GM12878 (cell line): ENCODE data around the gene ZNF701. TPM values are rescaled to one million over a fixed set of nuclear protein-coding genes. Genes with fewer than 3 reads are reported as not detected.

Source experiments
- BCL11A ChIP-seq: IDR thresholded peaks from 2 replicates; pipeline ENCODE4 v1.6.1; 2011; ENCODE audit warnings: low read depth, low read length
- EGR1 ChIP-seq, 2 experiments: IDR thresholded peaks; 1 replicate in 1 of 2; 2 replicates in 1 of 2; pipeline ENCODE4 v1.6.1; 2011 to 2012; ENCODE audit warnings: low read depth in 2 of 2, low read length in 2 of 2, borderline replicate concordance in 1 of 2, mild to moderate bottlenecking in 1 of 2, moderate library complexity in 1 of 2
- ESRRA ChIP-seq: IDR thresholded peaks from 2 replicates; pipeline ENCODE4 v1.6.1; 2012; ENCODE audit warnings: mild to moderate bottlenecking, low read length, improper control_type of control experiment
- JUNB ChIP-seq: IDR thresholded peaks from 2 replicates; pipeline ENCODE4 v1.6.1; 2016; ENCODE audit warnings: antibody characterized with exemption, mild to moderate bottlenecking
- MYB ChIP-seq: fragments of 150-350 bp; IDR thresholded peaks from 2 replicates; pipeline ENCODE4 v1.6.1; 2014; ENCODE audit warnings: mild to moderate bottlenecking, low read depth, low read length, borderline replicate concordance
- NFYA ChIP-seq: IDR thresholded peaks from 2 replicates; pipeline ENCODE4 v1.6.1; 2011; ENCODE audit warnings: low read depth, mild to moderate bottlenecking, low read length, improper control_type of control experiment, borderline replicate concordance
- POLR2AphosphoS2 ChIP-seq: IDR thresholded peaks from 2 replicates; pipeline ENCODE4 v1.6.1; 2011; ENCODE audit warnings: low read depth, mild to moderate bottlenecking, low read length, improper control_type of control experiment, moderate library complexity
- ZSCAN29 ChIP-seq: fragments of 450-650 bp; IDR thresholded peaks from 2 replicates; pipeline ENCODE4 v1.6.1; 2017; ENCODE audit warnings: mild to moderate bottlenecking, moderate library complexity
- ZZZ3 ChIP-seq: IDR thresholded peaks from 2 replicates; pipeline ENCODE4 v1.6.1; 2011; ENCODE audit warnings: low read depth; ENCODE audit not compliant: control insufficient read depth, insufficient read length
- polyA plus RNA-seq, 11 experiments: library from polyadenylated mRNA; depleted of rRNA in 4 of 11; unstranded in 6 of 11; stranded (reverse) in 5 of 11; fragments of >200 nt; fragmentation: Nextera tagmentation in 4 of 11; fragmentation: Illumina TruSeq in 1 of 11; extraction: Ambion mirVana in 4 of 11; extraction: Trizol in 1 of 11; gene quantifications; 1 replicate in 1 of 11; 2 replicates in 10 of 11; pipeline versions ENCODE4 v1.2.1 to v1.2.3, GENCODE V29; 2011 to 2016; ENCODE audit warnings: inconsistent platforms in 2 of 11, missing spikeins in 2 of 11, low read depth in 1 of 11
- total RNA-seq, 4 experiments: library from RNA; depleted of rRNA in 3 of 4; stranded (reverse); fragments of >200 nt in 3 of 4; fragmentation: Illumina TruSeq in 1 of 4; extraction: Trizol in 1 of 4; gene quantifications; 2 replicates each; pipeline versions ENCODE4 v1.2.1 to v1.2.3, GENCODE V29; 2013 to 2021
- TF ChIP-seq, protein P1 (sequence below): fragments of 450-650 bp; IDR thresholded peaks from 2 replicates; pipeline ENCODE4 v1.6.1; 2018; ENCODE audit warnings: mild to moderate bottlenecking, low read depth, moderate library complexity; ENCODE audit not compliant: partially characterized antibody
- TF ChIP-seq, protein P2 (sequence below): fragments of 450-650 bp; IDR thresholded peaks from 2 replicates; pipeline ENCODE4 v1.6.1; 2017; ENCODE audit warnings: mild to moderate bottlenecking, low read depth, inconsistent platforms; ENCODE audit not compliant: poor library complexity, severe bottlenecking
- TF ChIP-seq, protein P3 (sequence below): IDR thresholded peaks from 2 replicates; pipeline ENCODE4 v1.6.1; 2012; ENCODE audit warnings: low read depth, low read length, improper control_type of control experiment
- TF ChIP-seq, protein P4 (sequence below): fragments of 450-650 bp; IDR thresholded peaks from 2 replicates; pipeline ENCODE4 v1.6.1; 2017; ENCODE audit warnings: mild to moderate bottlenecking
- TF ChIP-seq, protein P5 (sequence below): IDR thresholded peaks from 2 replicates; pipeline ENCODE4 v1.6.1; 2012; ENCODE audit warnings: low read length, inconsistent platforms
- TF ChIP-seq, protein P6 (sequence below): fragments of 450-650 bp; IDR thresholded peaks from 2 replicates; pipeline ENCODE4 v1.6.1; 2017; ENCODE audit warnings: low read depth, mild to moderate bottlenecking, moderate library complexity

Gene ZNF701
- total and polyA plus RNA-seq, 10 of the 15 experiments (the other 5 are each of a cell fraction or from before 2014, with no cell fraction given): 3.1 to 18.1 (median 8.0) TPM

DNA sequence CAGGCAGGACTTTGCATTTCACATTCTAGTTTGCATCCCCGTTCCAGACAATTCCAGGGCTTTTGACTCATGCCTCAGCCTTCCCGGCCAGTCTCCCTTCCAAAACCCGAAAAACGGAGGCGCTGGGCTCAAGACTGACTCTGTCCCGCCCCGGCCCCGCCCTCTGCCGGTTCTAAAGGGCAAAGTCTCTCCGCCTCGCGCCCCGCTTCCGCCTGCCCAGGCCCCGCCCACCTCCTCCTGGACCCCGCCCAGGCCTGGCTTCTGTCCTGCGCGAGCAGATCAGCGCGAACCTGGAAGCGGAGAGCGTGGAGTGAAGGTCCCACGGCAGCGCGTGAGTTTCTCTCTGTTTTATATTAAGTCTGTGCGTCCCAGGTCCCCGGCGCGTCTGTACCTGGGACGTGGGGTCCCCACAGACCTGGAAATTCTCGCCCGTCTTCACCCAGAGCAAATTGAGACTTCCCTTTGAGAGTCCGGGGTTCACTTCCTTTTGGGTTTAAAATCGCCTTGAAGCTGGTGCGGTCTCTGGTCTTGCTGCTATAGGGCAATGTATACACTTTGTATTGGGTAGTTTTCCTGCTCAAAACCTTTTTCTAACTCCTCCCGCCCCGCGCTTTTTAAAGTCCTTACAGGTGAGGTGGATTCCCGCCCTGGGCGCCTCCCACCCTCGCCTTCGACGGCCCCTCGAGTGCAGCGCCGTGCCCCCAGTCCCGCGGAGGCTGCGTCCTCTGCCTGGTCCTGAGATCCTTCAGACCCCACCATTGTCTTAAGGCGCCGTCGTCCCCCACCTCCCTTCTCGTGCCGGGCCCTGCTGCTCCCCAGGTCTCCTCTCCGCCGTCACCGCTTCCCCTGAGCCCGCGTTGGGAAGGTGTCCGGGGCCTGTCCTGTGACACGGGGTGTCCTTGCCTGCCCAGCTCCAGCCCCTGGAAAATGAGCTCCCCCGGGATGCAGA is 31.2 kb downstream of the ZNF701 start (continued):
- TF ChIP-seq, protein P1, sequence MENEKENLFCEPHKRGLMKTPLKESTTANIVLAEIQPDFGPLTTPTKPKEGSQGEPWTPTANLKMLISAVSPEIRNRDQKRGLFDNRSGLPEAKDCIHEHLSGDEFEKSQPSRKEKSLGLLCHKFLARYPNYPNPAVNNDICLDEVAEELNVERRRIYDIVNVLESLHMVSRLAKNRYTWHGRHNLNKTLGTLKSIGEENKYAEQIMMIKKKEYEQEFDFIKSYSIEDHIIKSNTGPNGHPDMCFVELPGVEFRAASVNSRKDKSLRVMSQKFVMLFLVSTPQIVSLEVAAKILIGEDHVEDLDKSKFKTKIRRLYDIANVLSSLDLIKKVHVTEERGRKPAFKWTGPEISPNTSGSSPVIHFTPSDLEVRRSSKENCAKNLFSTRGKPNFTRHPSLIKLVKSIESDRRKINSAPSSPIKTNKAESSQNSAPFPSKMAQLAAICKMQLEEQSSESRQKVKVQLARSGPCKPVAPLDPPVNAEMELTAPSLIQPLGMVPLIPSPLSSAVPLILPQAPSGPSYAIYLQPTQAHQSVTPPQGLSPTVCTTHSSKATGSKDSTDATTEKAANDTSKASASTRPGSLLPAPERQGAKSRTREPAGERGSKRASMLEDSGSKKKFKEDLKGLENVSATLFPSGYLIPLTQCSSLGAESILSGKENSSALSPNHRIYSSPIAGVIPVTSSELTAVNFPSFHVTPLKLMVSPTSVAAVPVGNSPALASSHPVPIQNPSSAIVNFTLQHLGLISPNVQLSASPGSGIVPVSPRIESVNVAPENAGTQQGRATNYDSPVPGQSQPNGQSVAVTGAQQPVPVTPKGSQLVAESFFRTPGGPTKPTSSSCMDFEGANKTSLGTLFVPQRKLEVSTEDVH: no peak
- TF ChIP-seq, protein P2, sequence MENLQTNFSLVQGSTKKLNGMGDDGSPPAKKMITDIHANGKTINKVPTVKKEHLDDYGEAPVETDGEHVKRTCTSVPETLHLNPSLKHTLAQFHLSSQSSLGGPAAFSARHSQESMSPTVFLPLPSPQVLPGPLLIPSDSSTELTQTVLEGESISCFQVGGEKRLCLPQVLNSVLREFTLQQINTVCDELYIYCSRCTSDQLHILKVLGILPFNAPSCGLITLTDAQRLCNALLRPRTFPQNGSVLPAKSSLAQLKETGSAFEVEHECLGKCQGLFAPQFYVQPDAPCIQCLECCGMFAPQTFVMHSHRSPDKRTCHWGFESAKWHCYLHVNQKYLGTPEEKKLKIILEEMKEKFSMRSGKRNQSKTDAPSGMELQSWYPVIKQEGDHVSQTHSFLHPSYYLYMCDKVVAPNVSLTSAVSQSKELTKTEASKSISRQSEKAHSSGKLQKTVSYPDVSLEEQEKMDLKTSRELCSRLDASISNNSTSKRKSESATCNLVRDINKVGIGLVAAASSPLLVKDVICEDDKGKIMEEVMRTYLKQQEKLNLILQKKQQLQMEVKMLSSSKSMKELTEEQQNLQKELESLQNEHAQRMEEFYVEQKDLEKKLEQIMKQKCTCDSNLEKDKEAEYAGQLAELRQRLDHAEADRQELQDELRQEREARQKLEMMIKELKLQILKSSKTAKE: no peak
- TF ChIP-seq EGR1 (IDR thresholded peaks at IDR 0.05; ENCODE audit: borderline replicate concordance in 1 of 2, low read depth in 2 of 2, low read length in 2 of 2) (no peak), NFYA (no peak), ESRRA (no peak), JUNB (no peak), ZZZ3 (no peak), BCL11A (no peak), ZSCAN29 (no peak), POLR2AphosphoS2 (0 out of 2 replicates have a peak, but pooled peaks have one; percentile 62), MYB (no peak)
- TF ChIP-seq, protein P3, sequence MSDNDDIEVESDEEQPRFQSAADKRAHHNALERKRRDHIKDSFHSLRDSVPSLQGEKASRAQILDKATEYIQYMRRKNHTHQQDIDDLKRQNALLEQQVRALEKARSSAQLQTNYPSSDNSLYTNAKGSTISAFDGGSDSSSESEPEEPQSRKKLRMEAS: no peak
- TF ChIP-seq, protein P4, sequence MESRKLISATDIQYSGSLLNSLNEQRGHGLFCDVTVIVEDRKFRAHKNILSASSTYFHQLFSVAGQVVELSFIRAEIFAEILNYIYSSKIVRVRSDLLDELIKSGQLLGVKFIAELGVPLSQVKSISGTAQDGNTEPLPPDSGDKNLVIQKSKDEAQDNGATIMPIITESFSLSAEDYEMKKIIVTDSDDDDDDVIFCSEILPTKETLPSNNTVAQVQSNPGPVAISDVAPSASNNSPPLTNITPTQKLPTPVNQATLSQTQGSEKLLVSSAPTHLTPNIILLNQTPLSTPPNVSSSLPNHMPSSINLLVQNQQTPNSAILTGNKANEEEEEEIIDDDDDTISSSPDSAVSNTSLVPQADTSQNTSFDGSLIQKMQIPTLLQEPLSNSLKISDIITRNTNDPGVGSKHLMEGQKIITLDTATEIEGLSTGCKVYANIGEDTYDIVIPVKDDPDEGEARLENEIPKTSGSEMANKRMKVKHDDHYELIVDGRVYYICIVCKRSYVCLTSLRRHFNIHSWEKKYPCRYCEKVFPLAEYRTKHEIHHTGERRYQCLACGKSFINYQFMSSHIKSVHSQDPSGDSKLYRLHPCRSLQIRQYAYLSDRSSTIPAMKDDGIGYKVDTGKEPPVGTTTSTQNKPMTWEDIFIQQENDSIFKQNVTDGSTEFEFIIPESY: no peak
- TF ChIP-seq, protein P5, sequence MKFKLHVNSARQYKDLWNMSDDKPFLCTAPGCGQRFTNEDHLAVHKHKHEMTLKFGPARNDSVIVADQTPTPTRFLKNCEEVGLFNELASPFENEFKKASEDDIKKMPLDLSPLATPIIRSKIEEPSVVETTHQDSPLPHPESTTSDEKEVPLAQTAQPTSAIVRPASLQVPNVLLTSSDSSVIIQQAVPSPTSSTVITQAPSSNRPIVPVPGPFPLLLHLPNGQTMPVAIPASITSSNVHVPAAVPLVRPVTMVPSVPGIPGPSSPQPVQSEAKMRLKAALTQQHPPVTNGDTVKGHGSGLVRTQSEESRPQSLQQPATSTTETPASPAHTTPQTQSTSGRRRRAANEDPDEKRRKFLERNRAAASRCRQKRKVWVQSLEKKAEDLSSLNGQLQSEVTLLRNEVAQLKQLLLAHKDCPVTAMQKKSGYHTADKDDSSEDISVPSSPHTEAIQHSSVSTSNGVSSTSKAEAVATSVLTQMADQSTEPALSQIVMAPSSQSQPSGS: no peak
- TF ChIP-seq, protein P6, sequence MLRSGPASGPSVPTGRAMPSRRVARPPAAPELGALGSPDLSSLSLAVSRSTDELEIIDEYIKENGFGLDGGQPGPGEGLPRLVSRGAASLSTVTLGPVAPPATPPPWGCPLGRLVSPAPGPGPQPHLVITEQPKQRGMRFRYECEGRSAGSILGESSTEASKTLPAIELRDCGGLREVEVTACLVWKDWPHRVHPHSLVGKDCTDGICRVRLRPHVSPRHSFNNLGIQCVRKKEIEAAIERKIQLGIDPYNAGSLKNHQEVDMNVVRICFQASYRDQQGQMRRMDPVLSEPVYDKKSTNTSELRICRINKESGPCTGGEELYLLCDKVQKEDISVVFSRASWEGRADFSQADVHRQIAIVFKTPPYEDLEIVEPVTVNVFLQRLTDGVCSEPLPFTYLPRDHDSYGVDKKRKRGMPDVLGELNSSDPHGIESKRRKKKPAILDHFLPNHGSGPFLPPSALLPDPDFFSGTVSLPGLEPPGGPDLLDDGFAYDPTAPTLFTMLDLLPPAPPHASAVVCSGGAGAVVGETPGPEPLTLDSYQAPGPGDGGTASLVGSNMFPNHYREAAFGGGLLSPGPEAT: no peak
